Measurements from ENCODE around the gene ANXA1.

GRCh38 chr9:73199448-73199847, 47.8 kb downstream of the ANXA1 start:
- TF ChIP-seq, protein P1, sequence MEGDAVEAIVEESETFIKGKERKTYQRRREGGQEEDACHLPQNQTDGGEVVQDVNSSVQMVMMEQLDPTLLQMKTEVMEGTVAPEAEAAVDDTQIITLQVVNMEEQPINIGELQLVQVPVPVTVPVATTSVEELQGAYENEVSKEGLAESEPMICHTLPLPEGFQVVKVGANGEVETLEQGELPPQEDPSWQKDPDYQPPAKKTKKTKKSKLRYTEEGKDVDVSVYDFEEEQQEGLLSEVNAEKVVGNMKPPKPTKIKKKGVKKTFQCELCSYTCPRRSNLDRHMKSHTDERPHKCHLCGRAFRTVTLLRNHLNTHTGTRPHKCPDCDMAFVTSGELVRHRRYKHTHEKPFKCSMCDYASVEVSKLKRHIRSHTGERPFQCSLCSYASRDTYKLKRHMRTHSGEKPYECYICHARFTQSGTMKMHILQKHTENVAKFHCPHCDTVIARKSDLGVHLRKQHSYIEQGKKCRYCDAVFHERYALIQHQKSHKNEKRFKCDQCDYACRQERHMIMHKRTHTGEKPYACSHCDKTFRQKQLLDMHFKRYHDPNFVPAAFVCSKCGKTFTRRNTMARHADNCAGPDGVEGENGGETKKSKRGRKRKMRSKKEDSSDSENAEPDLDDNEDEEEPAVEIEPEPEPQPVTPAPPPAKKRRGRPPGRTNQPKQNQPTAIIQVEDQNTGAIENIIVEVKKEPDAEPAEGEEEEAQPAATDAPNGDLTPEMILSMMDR (conservative IDR thresholded peaks at IDR 0.05; ENCODE audit: low read length): no peak
- no peak for TF ChIP-seq EZH2phosphoT487 (IDR thresholded peaks at IDR 0.05; ENCODE audit: borderline replicate concordance, low read depth, low read length)
